B cell (primary cell): ENCODE results near the gene SERINC5. TPM values are rescaled to one million over a fixed set of nuclear protein-coding genes. Genes with fewer than 3 reads are reported as not detected.

Experiments used
- ATAC-seq: fragments of 200-7000 bp; cut with Tn5 transposase; one replicate; pipeline ENCODE4 v1.10.0; 2021; ENCODE audit warnings: low read depth, mild to moderate bottlenecking, moderate number of reproducible peaks, moderate library complexity
- CTCF ChIA-PET: fragments of 350-600 bp; sonication (Branson Sonifier 250); formaldehyde crosslinking; loops from one replicate; lab custom pipeline; 2021; ENCODE audit warnings: antibody characterized with exemption, inconsistent platforms; lab: Charles Lee
- POLR2A ChIA-PET: fragments of 350-600 bp; sonication (Branson Sonifier 250); formaldehyde crosslinking; loops from one replicate; lab custom pipeline; 2021; ENCODE audit warnings: antibody characterized with exemption; lab: Charles Lee
- DNase-seq: peaks from one replicate; pipeline ENCODE4 v3.0.0; 2013
- H2AFZ ChIP-seq: 2 replicates; pipeline ENCODE4 v1.6.1; 2012; ENCODE audit warnings: mild to moderate bottlenecking, low read depth, low read length; ENCODE audit not compliant: insufficient read depth, poor library complexity, severe bottlenecking
- H3K27ac ChIP-seq, 2 donors: 1 replicate in 1 of 2; 2 replicates in 1 of 2; pipeline ENCODE4 v1.5.1; 2012 to 2013; ENCODE audit warnings: low read length in 2 of 2, mild to moderate bottlenecking in 2 of 2, moderate library complexity in 1 of 2
- H3K27me3 ChIP-seq, 4 experiments: fragments of 200-600 bp in 1 of 4; sonication (generic) in 1 of 4; replicated peaks in 1 of 4; 1 replicate in 2 of 4; 2 replicates in 2 of 4; pipeline versions ENCODE4 v1.6.1 to v1.7.0; 2013 to 2016; ENCODE audit warnings: low read length in 3 of 4, mild to moderate bottlenecking in 2 of 4, mixed read lengths in 1 of 4, moderate library complexity in 1 of 4; ENCODE audit not compliant: insufficient read depth in 4 of 4, control insufficient read depth in 3 of 4; ENCODE audit errors: control extremely low read depth in 1 of 4
- H3K36me3 ChIP-seq, 2 experiments: replicated peaks in 1 of 2; 1 replicate in 1 of 2; 2 replicates in 1 of 2; pipeline versions ENCODE4 v1.6.1 to v1.7.1; 2013; ENCODE audit warnings: low read length in 1 of 2; ENCODE audit not compliant: insufficient read depth in 2 of 2, control insufficient read depth in 1 of 2; ENCODE audit errors: control extremely low read depth in 1 of 2, extremely low read depth in 1 of 2
- H3K4me1 ChIP-seq, 2 donors: fragments of 200-600 bp in 1 of 2; sonication (generic) in 1 of 2; 1 replicate in 1 of 2; 2 replicates in 1 of 2; pipeline versions ENCODE4 v1.5.1 to v1.6.1; 2013 to 2017; ENCODE audit warnings: low read length in 2 of 2; ENCODE audit not compliant: control insufficient read depth in 2 of 2, insufficient read depth in 2 of 2
- H3K4me2 ChIP-seq: replicated peaks from 2 replicates; pipeline ENCODE3; 2012; ENCODE audit warnings: mild to moderate bottlenecking, low read depth, low read length; ENCODE audit not compliant: poor library complexity, severe bottlenecking
- H3K4me3 ChIP-seq, 5 experiments: fragments of 200-600 bp in 1 of 5; sonication (generic) in 1 of 5; 1 replicate in 3 of 5; 2 replicates in 2 of 5; pipeline versions ENCODE4 v1.5.1 to v1.7.0; 2011 to 2016; ENCODE audit warnings: low read length in 4 of 5, mild to moderate bottlenecking in 4 of 5, low read depth in 2 of 5, control low read depth in 1 of 5, moderate library complexity in 1 of 5; ENCODE audit not compliant: insufficient read depth in 1 of 5; ENCODE audit errors: control extremely low read depth in 1 of 5, extremely low read depth in 1 of 5
- H3K79me2 ChIP-seq: fragments of 200-600 bp; sonication (generic); one replicate; pipeline ENCODE4 v1.6.0; 2016; ENCODE audit warnings: low read length; ENCODE audit not compliant: control insufficient read depth, insufficient read depth
- H3K9ac ChIP-seq: fragments of 200-600 bp; sonication (generic); 2 replicates; pipeline ENCODE4 v1.6.1; 2017; ENCODE audit warnings: mild to moderate bottlenecking, low read length, moderate library complexity
- H3K9me3 ChIP-seq, 3 donors: one replicate each; pipeline versions ENCODE4 v1.6.1 to v1.7.1; 2013; ENCODE audit warnings: low read length in 2 of 3; ENCODE audit not compliant: control insufficient read depth in 2 of 3, insufficient read depth in 1 of 3; ENCODE audit errors: control extremely low read depth in 1 of 3
- H4K20me1 ChIP-seq: 2 replicates; pipeline ENCODE4 v1.6.0; 2012; ENCODE audit warnings: mild to moderate bottlenecking, low read length; ENCODE audit not compliant: insufficient read depth, control insufficient read depth, poor library complexity, severe bottlenecking
- H3K27ac Mint-ChIP-seq: one replicate; pipeline ENCODE4 v1.8.0; 2021; ENCODE audit warnings: mixed read lengths
- H3K27me3 Mint-ChIP-seq: one replicate; pipeline ENCODE4 v1.8.0; 2021; ENCODE audit warnings: mixed read lengths
- H3K4me1 Mint-ChIP-seq: one replicate; pipeline ENCODE4 v1.8.0; 2021; ENCODE audit warnings: mixed read lengths
- H3K4me3 Mint-ChIP-seq: one replicate; pipeline ENCODE4 v1.8.0; 2021; ENCODE audit warnings: mixed read lengths
- H3K9me3 Mint-ChIP-seq: one replicate; pipeline ENCODE4 v1.8.0; 2022; ENCODE audit warnings: mixed read lengths; ENCODE audit not compliant: insufficient read depth
- EZH2 ChIP-seq: IDR thresholded peaks from 2 replicates; pipeline ENCODE4 v1.6.1; 2012; ENCODE audit warnings: borderline replicate concordance, low read depth, mild to moderate bottlenecking, moderate library complexity, low read length; ENCODE audit not compliant: insufficient read depth, poor library complexity, severe bottlenecking
- WGBS: methylation state at CpG from one replicate; pipeline ENCODE4 v1.1.5; 2013; ENCODE audit warnings: missing lambda C conversion rate; ENCODE audit not compliant: insufficient coverage; 5-methylcytosine and 5-hydroxymethylcytosine counted together
- intact Hi-C: fragments of 100-400 bp; cut with micrococcal nuclease; formaldehyde crosslinking; loops from one replicate; pipeline ENCODE4 v1.10.0; 2022
- polyA plus RNA-seq: library from polyadenylated mRNA; depleted of rRNA; stranded (reverse); fragments of >200 nt; gene quantifications from 2 replicates; pipeline ENCODE4 v1.2.3, GENCODE V29; 2012
- total RNA-seq, 2 donors: library from RNA; stranded (reverse); fragments of 120-200 nt in 1 of 2; gene quantifications; 1 replicate in 1 of 2; 2 replicates in 1 of 2; pipeline versions ENCODE4 v1.2.3 to v1.2.4, GENCODE V29; 2013 to 2022
- TF ChIP-seq, protein P1 (sequence below): fragments of 200-600 bp; IDR thresholded peaks from one replicate; pipeline ENCODE4 v1.8.0; 2022; ENCODE audit warnings: antibody characterized with exemption, mild to moderate bottlenecking

Gene SERINC5
- total and polyA plus RNA-seq, 2 donors (not counting 1 experiment from before 2014, with no cell fraction given) = 2.4 to 9.5 TPM

DNA sequence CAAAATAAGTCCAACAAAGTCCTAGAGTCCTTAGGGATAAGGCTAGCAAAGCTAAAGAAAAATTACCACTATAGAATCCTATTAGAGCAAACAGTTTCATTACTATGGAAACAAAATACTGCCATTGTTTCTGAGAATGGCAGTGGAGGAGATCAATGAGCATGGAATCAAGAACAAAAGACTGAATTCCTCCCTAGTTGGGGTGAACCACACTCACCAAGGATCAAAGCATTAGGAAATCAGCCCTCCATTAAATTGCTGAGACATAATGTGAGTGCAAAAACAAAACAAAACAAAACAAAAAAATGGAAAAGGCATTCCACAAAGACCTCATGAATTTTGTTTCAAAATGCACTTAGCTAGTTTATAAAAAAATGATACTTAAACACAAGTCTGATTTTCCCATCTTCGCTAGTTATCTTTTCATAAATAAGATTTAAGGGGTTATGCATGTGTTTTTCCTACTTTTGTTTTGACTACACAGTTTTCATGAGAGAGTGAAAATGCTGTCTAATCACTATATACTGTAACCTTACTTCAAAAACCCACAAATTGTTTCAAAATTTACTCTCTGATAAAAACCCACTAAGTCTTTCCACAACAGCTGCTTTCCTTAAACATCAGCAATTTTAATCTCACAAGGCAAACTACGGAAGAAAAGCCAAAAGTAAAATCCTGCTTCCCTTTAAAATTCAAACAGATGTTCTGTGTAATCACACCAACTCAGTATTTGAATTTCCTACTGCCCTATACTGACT, 9.7 kb downstream of the SERINC5 start:
- H3K4me3 Mint-ChIP-seq = no peak overlapping the region
- H3K9ac ChIP-seq = no peak overlapping the region
- no peak overlapping the region for H3K4me2 ChIP-seq

DNA sequence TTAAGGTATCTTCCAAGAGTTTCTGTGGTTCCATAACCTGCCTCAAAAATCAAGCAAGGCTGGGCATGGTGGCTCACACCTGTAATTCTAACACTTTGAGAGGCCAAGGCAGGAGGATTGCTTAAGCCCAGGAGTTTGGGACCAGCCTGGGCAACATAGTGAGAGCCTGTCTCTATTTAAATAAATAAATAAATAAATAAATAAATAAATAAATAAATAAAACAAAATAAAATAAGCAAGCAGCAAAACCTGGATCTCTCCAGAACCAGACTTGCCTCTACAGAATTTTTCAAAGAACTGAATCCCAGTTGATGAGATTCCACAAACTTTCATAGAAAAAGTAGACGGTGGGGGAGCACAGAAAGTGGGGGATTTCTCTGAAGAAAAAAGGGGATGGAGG, 12.3 kb downstream of the SERINC5 start:
- no peak overlapping the region for H3K27ac Mint-ChIP-seq
- no peak for ATAC-seq
- Histone ChIP-seq H2AFZ (no peak overlapping the region), H3K27me3 (no peaks in the 10 kb centered on the region), H3K9ac (no peak overlapping the region), H3K9me3 (peaks cover 3 to 27% (median 14%) of the 10 kb centered on the region in 3 donors), H3K4me1 (peaks cover 24 to 37% of the 10 kb centered on the region in 2 donors), H3K36me3 (peaks cover 2 to 4% of the 10 kb centered on the region in 2 experiments), H3K4me2 (no peak overlapping the region), H3K4me3 (no peak overlapping the region), H3K27ac (no peak overlapping the region), H3K79me2 (peaks cover 37% of the 10 kb centered on the region), H4K20me1 (peaks cover 2% of the 10 kb centered on the region)
- DNase-seq = no peak
- H3K9me3 Mint-ChIP-seq = peaks cover 3% of the 10 kb centered on the region
- intact Hi-C loops = no loop called here
- no peak overlapping the region for H3K4me3 Mint-ChIP-seq
- POLR2A ChIA-PET = no interaction called here
- no peaks in the 10 kb centered on the region for H3K27me3 Mint-ChIP-seq
- CTCF ChIA-PET = no interaction called here
- WGBS = no CpG with 5 or more reads among the region's 1 CpG
- peaks cover 45% of the 10 kb centered on the region for H3K4me1 Mint-ChIP-seq
- TF ChIP-seq EZH2 = no peak
- TF ChIP-seq, protein P1, sequence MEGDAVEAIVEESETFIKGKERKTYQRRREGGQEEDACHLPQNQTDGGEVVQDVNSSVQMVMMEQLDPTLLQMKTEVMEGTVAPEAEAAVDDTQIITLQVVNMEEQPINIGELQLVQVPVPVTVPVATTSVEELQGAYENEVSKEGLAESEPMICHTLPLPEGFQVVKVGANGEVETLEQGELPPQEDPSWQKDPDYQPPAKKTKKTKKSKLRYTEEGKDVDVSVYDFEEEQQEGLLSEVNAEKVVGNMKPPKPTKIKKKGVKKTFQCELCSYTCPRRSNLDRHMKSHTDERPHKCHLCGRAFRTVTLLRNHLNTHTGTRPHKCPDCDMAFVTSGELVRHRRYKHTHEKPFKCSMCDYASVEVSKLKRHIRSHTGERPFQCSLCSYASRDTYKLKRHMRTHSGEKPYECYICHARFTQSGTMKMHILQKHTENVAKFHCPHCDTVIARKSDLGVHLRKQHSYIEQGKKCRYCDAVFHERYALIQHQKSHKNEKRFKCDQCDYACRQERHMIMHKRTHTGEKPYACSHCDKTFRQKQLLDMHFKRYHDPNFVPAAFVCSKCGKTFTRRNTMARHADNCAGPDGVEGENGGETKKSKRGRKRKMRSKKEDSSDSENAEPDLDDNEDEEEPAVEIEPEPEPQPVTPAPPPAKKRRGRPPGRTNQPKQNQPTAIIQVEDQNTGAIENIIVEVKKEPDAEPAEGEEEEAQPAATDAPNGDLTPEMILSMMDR = no peak

More for the DNA sequence above, 9.7 kb downstream of the SERINC5 start:
- TF ChIP-seq, protein P1 = no peak
- TF ChIP-seq EZH2 = no peak
- H3K4me1 ChIP-seq = peaks cover 0 to 14% of the 10 kb centered on the region in 2 donors
- no peak overlapping the region for H3K4me3 ChIP-seq
- intact Hi-C loops = no loop called here
- Mint-ChIP-seq H3K27ac (no peak overlapping the region), H3K9me3 (peaks cover 3% of the 10 kb centered on the region), H3K27me3 (no peaks in the 10 kb centered on the region), H3K4me1 (peaks cover 25% of the 10 kb centered on the region)
- peaks cover 3 to 19% (median 14%) of the 10 kb centered on the region in 3 donors for H3K9me3 ChIP-seq
- H3K79me2 ChIP-seq = peaks cover 43% of the 10 kb centered on the region
- H2AFZ ChIP-seq = no peak overlapping the region
- no peak for ATAC-seq
- WGBS = no CpG with 5 or more reads among the region's 2 CpGs
- H3K36me3 ChIP-seq = peaks cover 2 to 4% of the 10 kb centered on the region in 2 experiments
- DNase-seq = no peak
- ChIA-PET CTCF (interaction anchor here (0.5 to 1.2 kb wide), 3 partner anchors 7 to 10 kb away, joined by 3 read pairs; partner anchors contain the start of gene SERINC5), POLR2A (no interaction called here)
- no peaks in the 10 kb centered on the region for H3K27me3 ChIP-seq
- no peak overlapping the region for H3K27ac ChIP-seq
- H4K20me1 ChIP-seq = peaks cover 4% of the 10 kb centered on the region
